ENCODE results near the gene OBSCN. TPM values are rescaled to one million over a fixed set of nuclear protein-coding genes. Genes with fewer than 3 reads are reported as not detected.

The OBSCN gene
- polyA plus RNA-seq, 3 donors = 32.0 to 53.4 (median 48.5) TPM

DNA sequence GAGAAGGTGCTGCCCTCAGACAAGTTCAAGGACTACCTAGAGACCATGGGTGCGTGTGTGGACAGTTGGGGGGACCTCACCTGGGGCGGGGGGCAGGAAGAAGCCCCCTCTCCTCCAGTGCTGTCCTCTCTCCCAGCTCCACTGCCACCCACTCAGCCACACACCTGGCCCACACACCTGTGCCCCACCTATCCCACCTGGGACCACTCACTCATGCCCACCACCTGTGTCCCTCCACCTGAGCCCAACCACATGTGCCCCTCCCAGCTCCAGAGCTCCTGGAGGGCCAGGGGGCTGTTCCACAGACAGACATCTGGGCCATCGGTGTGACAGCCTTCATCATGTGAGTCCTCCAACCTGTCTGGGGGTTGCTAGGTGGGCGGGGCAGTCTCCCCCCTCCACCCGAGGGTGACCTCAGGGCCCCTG lies 169.8 kb downstream of the OBSCN start:
- no peak for DNase-seq

DNA sequence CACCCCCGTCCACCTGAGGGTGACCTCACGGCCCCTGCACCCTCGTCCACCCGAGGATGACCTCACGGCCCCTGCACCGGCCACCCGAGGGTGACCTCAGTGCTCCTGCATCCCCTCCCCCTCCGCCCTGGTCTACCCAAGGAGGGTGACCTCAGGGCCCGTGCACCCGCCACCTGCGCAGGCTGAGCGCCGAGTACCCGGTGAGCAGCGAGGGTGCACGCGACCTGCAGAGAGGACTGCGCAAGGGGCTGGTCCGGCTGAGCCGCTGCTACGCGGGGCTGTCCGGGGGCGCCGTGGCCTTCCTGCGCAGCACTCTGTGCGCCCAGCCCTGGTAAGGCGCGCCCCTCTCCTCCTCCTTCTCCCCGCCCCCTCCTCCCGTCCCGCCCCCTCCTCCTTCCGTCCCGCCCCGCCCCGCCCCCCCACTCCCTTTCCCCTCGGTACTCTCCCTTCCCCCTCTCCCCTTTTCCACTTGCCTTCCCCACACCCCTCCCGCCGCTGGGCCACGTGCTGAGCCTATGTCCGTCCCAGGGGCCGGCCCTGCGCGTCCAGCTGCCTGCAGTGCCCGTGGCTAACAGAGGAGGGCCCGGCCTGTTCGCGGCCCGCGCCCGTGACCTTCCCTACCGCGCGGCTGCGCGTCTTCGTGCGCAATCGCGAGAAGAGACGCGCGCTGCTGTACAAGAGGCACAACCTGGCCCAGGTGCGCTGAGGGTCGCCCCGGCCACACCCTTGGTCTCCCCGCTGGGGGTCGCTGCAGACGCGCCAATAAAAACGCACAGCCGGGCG lies 170.4 kb downstream of the OBSCN start:
- DNase-seq = peak; percentile 83

DNA sequence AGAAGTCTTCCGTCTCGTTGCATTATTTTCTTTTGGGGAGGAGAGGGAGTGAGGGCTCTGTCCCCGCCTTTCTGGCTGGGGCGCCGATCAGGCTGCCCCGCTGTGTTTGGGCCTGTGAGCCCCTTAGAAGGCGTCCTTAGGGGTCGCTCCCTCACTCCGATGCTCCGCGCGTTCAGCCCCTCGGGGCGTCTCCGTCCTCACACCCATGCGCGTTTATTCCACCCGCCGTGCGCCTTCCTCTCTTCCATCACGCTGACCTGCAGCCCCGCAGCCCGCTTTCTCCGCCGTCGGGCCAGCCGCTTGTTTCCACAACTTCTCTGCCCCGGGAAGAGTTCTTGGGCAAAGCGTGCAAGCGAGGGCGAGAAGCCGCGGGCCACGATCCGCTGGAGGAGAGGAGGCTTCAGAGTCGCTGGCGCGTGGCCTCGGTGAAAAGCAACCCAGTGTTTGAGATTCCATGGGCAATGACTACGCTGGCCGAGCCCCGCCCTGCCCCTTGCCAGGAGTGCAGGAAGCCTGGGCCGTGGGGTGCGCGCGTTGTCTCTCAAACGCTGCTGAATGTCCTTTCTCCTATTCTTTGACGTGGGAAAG lies 171.1 kb downstream of the OBSCN start:
- DNase-seq = no peak

DNA sequence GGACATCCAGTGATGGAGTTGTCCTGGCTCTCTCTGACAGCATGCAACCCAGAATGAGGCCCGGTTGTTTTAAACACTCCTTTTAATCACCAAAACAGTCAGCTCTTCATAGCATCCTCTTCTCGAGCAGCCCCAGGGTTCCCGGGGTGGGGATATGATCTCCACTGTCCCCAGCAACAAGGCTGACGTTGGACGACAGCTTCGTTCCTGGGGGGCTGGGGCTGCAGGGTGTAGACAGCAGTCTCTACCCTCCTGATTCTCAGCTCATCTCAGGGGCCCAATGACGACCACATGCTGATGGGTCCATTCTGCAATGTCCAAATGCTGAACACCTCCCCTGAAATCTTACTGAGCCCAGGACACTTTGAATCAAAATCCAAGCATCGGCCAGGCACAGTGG lies 171.8 kb downstream of the OBSCN start:
- no peak for DNase-seq

DNA sequence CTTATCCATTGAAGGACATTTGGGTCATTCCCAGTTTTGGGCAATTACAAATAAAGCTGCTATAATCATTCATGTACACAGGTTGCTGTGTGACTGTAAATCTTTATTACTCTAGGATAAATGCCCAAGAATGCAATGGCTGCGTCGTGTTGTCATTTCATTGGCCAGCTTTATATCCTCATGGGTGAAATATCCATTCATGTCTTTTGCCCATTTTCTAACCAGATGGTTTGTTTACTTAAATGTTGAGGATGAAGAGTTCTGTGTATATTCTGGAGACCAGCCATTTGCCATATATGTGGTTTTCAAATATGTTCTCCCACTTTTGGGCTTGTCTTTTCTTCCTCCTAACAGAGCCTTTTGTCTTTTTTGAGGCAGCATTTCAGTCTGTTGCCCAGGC lies 173.5 kb downstream of the OBSCN start:
- no peak for DNase-seq

DNA sequence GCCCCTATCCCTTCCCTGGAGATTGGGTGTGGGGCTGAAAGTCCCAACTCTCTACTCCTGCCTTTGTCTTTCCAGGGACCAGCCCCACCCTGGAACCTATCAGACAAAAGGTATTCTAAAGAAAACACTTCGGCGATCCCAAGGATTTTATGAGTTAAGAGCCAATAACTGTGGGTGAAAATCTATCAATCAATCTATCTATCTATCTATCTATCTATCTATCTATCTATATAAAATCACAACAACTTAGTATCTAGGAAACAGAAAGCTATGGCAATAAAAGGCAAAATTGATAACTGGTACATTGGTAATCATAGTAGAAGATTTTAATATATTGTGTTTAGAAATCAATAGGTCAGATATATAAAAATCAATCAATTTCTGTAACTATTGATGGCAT lies 175.9 kb downstream of the OBSCN start:
- no peak for DNase-seq

DNA sequence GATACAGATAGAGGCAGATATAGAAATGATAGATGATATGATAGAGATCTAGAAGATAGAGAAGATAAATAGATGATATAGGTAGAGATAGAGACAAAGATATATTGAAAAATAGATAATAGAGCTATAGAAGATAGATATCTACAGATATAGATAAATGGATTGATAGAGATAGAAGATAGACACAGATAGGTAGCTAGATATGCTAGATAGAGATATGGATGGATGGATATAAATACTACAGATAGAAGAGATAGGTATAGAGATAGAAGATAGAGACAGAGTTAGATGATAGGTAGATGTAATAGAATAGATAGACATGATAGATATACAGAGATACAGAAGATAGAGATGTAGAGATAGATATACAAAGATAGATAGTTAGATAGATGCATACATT lies 177.4 kb downstream of the OBSCN start:
- DNase-seq = no peak

DNA sequence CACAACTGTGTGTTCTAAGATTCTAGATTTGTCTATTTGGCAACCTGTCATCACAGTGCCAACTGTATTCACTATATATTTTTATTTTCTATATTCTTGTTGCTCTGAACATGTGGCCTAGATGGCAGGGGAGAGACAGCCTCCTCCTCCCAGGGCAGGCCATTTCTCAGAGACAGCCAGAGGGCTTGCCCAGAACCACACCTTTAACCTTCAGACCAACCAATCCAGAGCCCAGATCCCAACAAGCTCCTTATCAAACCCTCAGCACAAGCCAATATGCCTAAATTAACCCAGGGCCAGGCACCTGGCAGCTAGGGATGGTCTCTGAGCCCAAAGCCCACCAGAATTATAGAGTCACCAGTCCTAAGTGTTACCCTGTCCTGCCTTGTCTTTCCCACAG lies 179.5 kb downstream of the OBSCN start:
- no peak for DNase-seq

DNA sequence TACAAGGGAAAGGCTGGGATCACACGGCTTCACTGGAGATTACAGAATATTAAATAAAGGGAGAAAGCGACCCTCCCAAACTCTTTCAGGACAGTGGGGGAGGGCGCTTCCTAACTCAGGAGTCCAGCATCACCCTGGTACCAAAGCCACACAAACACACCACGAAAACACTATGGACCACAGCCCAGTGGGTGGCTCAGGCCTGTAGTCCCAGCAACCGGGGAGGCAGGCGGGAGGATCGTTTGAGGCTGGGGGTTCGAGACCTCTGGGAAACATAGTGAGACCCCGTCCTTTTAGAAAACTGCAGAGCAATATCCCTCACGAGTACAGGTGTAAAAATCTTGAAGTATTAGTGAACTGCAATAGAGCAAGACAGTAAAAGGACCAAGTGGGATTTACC lies 182.8 kb downstream of the OBSCN start:
- DNase-seq = no peak

DNA sequence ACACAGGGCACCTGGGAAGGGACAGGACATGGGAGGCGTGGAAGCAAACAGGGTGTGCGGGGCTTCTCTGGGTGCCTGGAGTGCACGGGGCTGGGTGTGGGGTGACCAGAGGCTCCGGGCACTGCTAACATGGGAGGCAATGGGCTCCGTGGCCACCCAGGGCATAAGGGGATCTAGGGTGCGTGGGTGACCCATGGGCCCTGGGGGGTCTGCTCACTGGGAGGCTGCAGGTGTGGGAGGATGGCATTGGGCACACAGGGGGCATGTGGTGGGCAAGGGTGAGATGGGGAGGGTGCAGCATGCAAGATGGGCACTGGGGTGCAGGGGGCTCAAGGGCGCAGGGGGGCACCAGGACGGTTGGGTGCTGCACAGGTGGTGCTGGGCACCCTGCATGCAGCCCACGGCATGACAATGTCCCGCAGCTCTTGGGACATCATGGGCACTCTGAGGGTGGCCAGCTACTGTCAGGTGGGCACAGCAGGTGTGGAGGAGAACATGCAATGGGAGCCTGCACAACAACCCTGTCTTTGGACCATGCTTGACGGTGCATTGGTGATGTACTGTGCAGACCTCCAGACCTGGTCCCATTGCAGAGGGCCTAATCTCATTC lies 183.7 kb downstream of the OBSCN start:
- DNase-seq = no peak

DNA sequence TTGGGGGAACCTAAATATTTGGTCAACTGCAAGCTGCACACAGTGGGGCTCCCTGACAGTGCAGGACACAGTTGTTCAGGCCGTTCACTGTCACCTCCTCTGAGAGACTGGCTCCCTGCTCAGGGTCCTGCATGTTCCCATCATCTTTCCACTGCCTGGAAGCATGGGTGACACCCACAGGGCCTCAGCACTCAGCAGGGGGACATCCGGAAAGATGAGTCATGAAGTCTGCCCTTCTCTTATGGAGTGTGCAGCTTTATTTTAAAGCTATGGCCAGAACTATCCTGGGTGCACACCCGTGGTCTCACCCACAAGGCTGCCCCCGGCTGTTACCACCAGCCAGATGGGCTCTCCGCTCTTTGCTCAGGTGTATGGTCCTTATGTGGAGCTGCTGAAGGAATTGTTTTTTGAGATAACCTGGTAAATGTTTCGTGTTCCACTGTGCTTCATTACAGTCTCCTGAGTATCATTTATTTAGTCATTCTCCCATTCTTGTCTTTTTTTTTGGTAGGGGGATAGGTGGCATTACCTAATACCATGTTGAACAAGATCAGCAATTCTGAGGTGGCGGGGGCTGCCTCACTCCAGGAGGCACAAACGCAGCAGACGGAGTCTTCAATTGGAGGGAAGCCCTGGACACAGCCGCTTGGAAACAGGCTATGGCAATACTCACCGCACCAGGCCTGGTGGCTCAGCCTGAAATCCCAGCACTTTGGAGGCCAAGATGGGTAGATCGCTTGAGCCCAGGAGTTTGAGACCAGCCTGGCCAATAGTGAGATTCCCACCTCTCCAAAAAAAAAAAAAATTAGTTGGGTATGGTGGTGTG lies 184.5 kb downstream of the OBSCN start:
- DNase-seq = no peak

DNA sequence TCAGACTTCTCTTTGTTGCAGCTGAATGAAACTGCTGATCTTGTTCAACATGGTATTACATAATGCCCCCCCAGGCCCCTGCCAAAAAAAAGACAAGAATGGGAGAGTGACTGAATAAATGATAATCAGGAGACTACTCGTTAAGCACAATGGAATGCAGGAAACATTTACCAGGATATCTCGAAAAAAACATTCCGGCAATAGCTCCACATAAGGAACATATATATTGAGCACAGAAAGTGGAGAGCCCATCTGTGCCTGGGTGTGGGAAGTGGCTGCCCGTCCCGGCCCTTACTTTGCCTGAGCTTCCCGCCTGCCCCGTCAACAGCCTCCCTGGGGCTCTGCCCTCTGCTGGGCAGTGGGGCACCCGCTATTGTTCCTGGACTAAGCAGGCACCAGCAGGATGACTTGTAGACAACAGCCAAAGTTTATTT lies 185.4 kb downstream of the OBSCN start:
- DNase-seq = no peak

DNA sequence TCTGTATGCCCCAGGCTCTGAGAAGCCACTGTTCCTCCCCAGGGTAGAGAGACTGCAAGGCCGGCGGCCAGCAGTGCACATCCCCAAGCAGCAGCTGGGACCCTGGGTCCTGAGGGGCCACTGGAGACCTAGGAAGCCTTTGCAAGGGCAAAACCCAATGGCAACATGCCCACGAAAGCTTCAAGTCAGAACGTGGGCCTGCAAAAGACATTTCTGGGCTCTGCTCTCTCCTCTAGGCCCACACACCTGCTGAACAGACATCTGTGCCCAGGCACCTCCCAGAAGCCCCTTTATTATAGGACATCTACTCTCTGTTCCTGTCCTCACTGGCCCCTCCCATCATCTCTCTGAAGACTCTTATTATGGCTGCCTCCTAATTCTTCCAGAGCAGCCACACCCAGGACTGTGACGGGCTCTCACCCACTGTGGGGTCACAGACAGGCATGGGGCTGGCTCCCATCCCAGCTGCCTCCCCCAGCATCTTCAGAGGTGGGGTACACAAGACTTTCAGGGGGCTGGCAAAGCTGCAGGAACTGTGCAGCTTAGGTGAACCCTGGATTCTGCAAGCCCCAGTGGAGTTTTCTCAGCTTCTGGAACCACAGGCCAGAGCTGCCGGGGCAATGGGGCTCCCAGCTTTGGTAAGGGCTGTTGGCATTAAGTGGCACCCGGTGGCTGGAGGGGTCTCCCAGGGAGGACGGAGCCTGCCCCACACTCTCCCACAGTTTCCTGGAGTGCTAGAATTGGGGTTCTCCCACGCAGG lies 186.1 kb downstream of the OBSCN start:
- DNase-seq = no peak

DNA sequence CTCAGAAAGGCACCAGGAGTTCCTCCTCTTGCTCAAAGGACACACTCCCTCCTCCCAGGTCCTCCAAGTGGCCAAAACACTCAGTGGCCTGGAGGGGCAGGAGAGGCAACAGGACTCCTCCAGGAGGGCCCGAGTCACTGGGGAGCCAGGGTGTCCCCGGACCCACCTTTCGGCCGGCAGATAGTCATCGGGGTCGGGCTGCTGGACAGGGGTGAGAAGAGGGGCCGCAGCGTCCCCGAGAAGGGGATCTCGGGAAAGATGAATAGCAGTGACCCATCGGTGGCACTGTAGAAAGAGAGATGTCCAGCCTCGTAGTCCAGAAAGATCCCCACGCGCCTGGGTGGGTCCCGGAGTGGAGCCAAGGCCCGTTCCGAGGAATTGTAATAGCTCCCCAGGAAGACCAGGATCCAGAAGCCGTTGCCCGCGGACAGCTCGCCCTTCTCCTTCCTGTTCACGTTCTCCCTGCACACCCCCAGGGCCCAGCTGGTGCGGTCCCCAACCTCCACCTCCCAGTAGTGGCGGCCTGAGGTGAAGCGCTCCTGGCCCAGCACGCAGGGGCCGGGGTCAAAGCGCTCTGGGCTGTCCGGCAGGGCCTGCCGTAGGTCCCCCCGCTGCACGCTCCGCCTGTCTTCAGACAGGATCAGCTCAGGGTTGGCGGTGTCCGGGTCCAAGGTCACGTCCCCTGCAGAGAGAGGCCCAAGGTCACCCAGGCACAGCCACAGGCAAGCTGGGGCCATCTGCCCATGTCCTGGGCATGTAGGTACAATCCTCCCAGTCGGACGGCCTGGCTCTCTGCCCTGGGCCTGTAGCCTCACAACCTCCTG lies 186.9 kb downstream of the OBSCN start:
- DNase-seq = no peak

DNA sequence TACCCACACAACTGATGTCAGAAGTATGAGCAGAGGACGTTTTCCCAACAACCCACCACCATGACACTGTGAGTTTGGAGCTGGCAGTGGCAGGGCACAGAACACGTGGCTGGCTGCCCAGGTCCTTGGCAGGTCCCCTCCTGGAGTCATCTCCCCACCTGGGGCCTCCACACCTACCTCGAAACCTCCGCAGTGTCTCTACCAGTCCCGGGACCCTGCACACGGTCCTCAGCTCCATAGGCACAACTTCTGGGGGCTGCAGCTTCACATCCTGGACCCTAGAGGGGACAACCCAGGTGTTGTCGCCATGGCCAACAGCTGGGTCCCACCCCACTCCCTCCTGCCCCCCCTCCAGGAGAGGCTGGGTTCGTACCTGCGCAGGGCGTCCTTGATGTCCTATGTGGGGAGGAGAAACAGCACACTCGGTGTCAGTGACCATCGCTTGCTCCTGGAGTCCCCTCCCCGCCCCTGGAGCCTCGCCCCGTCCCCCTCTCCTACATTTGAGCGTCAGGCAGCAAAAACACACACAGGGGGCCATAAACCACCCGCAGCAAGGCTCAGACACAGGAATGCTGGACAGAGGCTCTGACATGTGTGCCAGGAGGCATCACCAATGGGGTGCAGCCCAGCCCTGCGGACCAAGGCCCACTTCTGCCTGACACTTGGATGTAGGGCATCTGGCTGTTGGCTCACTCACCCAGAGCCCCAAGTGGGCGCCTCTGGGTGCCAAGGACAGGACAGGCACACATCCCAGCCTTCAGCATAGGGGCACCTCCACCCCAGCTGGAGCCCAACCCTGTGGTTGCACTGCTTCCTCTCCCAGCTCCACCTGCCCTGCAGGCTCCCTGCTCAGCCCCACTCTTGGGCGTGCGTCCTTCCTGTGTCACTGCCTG lies 189.2 kb downstream of the OBSCN start:
- no peak for DNase-seq

DNA sequence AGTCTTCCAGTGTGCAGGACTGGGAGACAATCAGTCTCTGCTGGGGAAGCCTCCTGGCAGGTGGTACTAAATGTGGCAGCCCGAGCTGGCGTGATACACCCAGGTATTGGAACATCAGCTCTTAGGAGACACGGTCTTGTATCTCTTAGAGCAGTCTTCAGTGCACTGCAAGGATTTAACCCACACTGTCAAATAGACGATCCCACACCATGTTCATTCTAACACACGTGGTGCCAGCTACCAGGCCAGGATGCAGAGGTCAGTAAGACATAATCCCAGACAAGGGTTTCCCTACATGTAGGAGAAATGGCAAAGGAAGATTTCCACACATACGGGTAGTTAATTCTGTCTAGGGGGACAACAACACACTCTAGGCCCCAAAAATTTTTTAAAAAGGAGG lies 190.1 kb downstream of the OBSCN start:
- DNase-seq = no peak

DNA sequence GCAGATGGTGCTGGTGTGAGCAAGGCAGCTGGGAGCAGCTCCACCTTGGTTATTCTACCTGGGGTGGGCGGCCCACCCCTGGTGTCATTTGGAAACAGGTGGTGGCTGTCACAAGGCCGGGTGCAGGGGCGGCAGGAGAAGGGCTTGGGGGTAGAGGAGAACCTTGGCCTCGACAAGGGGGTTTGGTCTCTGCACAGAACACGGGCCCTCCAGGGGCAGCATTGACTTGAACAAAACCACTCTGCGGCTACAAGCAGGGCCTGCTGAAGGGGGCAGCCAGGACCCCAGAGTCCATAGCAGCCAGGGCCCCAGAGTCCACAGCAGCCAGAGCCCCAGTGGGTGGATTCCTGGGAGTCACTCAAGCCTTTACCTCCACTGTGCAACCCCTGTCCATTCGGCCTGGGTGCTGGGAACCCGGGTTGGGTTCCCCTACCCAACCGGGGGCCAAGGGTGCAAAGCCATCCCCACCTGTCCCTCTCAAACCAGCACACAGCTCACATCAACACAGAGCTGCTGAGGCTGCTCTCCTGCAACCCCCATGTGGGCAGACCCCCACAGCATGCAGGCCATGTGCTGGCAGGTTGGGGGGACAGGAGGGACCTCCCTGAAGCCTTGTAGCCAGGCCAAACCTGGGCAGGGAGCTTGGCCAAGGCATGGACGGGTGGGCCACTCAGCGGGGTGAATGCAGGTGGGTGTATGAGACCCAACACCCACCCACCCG lies 191.1 kb downstream of the OBSCN start:
- DNase-seq = no peak

DNA sequence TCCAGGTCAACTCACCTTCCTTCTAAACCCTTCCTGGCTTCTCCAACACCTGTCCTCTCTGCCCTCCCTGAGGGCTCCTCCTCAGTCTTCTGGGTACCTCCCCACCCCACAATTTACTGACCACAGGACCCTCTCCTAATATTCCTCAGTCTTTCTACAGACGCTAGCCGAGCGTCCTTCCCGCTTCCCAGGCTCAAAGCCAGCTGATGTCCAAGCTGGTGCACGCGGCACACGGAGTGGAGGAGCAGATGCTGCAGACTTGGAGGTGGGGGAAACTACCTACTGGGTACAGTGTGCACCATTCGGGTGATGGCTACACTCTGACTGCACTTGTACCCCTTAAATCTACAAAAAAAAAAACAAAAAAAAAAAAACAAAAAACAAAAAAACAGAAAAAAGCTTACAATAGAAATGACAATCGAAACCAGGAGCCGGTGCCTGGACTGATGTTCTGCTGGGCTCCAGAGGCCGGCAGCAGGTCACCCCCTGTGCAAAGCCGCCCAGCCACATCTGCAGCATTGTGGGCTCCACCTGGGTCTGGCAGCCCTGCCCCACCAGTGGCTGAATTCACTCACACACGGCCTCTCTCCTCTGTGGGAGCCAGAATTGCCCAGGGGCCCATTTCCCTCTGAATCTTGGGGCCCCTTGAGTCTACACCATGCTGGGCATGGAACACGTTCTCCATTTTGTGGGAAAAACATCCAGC lies 191.8 kb downstream of the OBSCN start:
- DNase-seq = no peak

All from renal pelvis (tissue), 4 donors.